Neural cell (in vitro differentiated cells): ENCODE results near the gene KCNQ5.

ENCODE experiments used
- CTCF ChIP-seq: fragments of 450-650 bp; IDR thresholded peaks from 2 replicates; pipeline ENCODE4 v1.5.1; 2014; ENCODE audit warnings: antibody characterized with exemption, mild to moderate bottlenecking, moderate library complexity; ENCODE audit not compliant: poor library complexity, severe bottlenecking
- EZH2 ChIP-seq: fragments of 200-600, 300-800 bp; shearing (Covaris generic), sonication (generic); IDR thresholded peaks from 2 replicates; pipeline ENCODE4 v1.6.1; 2014; ENCODE audit warnings: antibody characterized with exemption, low read length, borderline replicate concordance, mild to moderate bottlenecking; ENCODE audit not compliant: insufficient read depth, poor library complexity, severe bottlenecking
- POLR2AphosphoS5 ChIP-seq: IDR thresholded peaks from 2 replicates; pipeline ENCODE4 v1.6.1; 2012
- REST ChIP-seq: IDR thresholded peaks from 2 replicates; pipeline ENCODE4 v1.6.1; 2012; ENCODE audit warnings: borderline replicate concordance
- SMC3 ChIP-seq: fragments of 450-650 bp; conservative IDR thresholded peaks from 2 replicates; pipeline ENCODE4 v1.6.1; 2014; ENCODE audit warnings: antibody characterized with exemption, mild to moderate bottlenecking, moderate library complexity; ENCODE audit not compliant: poor library complexity

- TF ChIP-seq CTCF = no peak
- no peak for TF ChIP-seq EZH2
- TF ChIP-seq POLR2AphosphoS5 = no peak
- TF ChIP-seq SMC3 = no peak
- TF ChIP-seq REST = no peak
Measured at GRCh38 chr6:73152556-73152955, 530.7 kb downstream of the KCNQ5 start.
